HepG2 (cell line): ENCODE data around the gene AXIN2. TPM values are rescaled to one million over a fixed set of nuclear protein-coding genes. Genes with fewer than 3 reads are reported as not detected.

Source experiments
- ATAC-seq: fragments of 200-7000 bp; cut with Tn5 transposase; 3 replicates; pipeline ENCODE4 v1.9.1; 2020; ENCODE audit warnings: mild to moderate bottlenecking, moderate library complexity
- BruUV-seq: library from RNA; stranded (reverse); fragments of 400-500 nt; replicated peaks from 2 replicates; lab custom pipeline; 2021; lab: Mats Ljungman, UMichigan
- CTCF ChIA-PET: fragments of 300-600 bp; formaldehyde crosslinking; extraction: SDS; loops from one replicate; lab custom pipeline; 2021; ENCODE audit warnings: low total read pairs, inconsistent platforms, low intra/inter-chr PET ratio; lab: Yijun Ruan, JAX
- POLR2A ChIA-PET: fragments of 350-600 bp; sonication (Branson Sonifier 250); formaldehyde crosslinking; loops from one replicate; lab custom pipeline; 2020; ENCODE audit warnings: antibody characterized with exemption, inconsistent platforms; lab: Yijun Ruan, JAX
- DNase-seq: peaks from one replicate; pipeline ENCODE4 v3.0.0-alpha.2; 2015; ENCODE audit warnings: low spot score
- FAIRE-seq: peaks from 3 replicates; lab custom pipeline; 2011; peaks lifted over from hg19 to GRCh38; lab: Jason Lieb, UNC
- H2AFZ ChIP-seq: one replicate; pipeline ENCODE4 v1.6.1; 2011; ENCODE audit warnings: low read length, inconsistent platforms
- H3K27ac ChIP-seq: fragments of 300-600 bp; 3 replicates; pipeline ENCODE4 v1.8.0; 2011; ENCODE audit warnings: mixed run types, mild to moderate bottlenecking, mixed read lengths, low read length, inconsistent platforms; ENCODE audit not compliant: insufficient read depth; ENCODE audit errors: extremely low read length
- H3K27me3 ChIP-seq, 2 experiments: fragments of 200-600 bp in 1 of 2; 2 replicates in 1 of 2; 3 replicates in 1 of 2; pipeline versions ENCODE4 v1.6.0 to v1.8.0; 2011; ENCODE audit warnings: low read length in 2 of 2, mild to moderate bottlenecking in 2 of 2, moderate library complexity in 2 of 2, inconsistent platforms in 1 of 2; ENCODE audit not compliant: insufficient read depth in 2 of 2, control insufficient read depth in 1 of 2
- H3K36me3 ChIP-seq, 2 experiments: fragments of 200-600 bp in 1 of 2; replicated peaks in 1 of 2; 2 replicates in 1 of 2; 3 replicates in 1 of 2; pipeline versions ENCODE4 v1.5.1 to v1.8.0; 2011; ENCODE audit warnings: low read length in 2 of 2, inconsistent platforms in 1 of 2; ENCODE audit not compliant: insufficient read depth in 2 of 2, control insufficient read depth in 1 of 2
- H3K4me1 ChIP-seq: 2 replicates; pipeline ENCODE4 v1.5.1; 2012; ENCODE audit warnings: low read length, inconsistent platforms; ENCODE audit not compliant: insufficient read depth
- H3K4me2 ChIP-seq: 2 replicates; pipeline ENCODE4 v1.6.0; 2011; ENCODE audit warnings: low read depth, low read length, inconsistent platforms
- H3K4me3 ChIP-seq, 3 experiments: fragments of 200-600 bp in 1 of 3; sonication (generic), shearing (Covaris generic) in 1 of 3; replicated peaks in 1 of 3; 2 replicates each; pipeline ENCODE4 v1.5.1; 2011 to 2016; ENCODE audit warnings: low read length in 3 of 3, inconsistent platforms in 2 of 3, low read depth in 2 of 3, mild to moderate bottlenecking in 2 of 3, control low read depth in 1 of 3, mixed read lengths in 1 of 3; ENCODE audit not compliant: insufficient read depth in 1 of 3
- H3K79me2 ChIP-seq: one replicate; pipeline ENCODE4 v1.6.1; 2011; ENCODE audit warnings: low read length, inconsistent platforms; ENCODE audit not compliant: insufficient read depth
- H3K9ac ChIP-seq: 2 replicates; pipeline ENCODE4 v1.6.0; 2011; ENCODE audit warnings: mild to moderate bottlenecking, low read depth, low read length, inconsistent platforms; ENCODE audit not compliant: insufficient read depth
- H3K9me3 ChIP-seq: 2 replicates; pipeline ENCODE4 v1.5.1; 2012; ENCODE audit warnings: mild to moderate bottlenecking, low read length
- H4K20me1 ChIP-seq: 2 replicates; pipeline ENCODE4 v1.6.0; 2011; ENCODE audit warnings: inconsistent platforms, mild to moderate bottlenecking, low read length, moderate library complexity; ENCODE audit not compliant: insufficient read depth
- ZFP36L2 ChIP-seq: sonication (generic); formaldehyde crosslinking; IDR thresholded peaks from 2 replicates; pipeline ENCODE4 v1.4.0; 2020; ENCODE audit warnings: missing genetic modification reagents
- WGBS: methylation state at CpG from one replicate; pipeline ENCODE4 v1.1.6; 2017; ENCODE audit warnings: low lambda C conversion rate; 5-methylcytosine and 5-hydroxymethylcytosine counted together
- in situ Hi-C: cut with HindIII; loops from 2 replicates; pipeline ENCODE4 v1.10.0; 2017; ENCODE audit warnings: low pct_unique_long_range_greater_than_20kb; ENCODE audit not compliant: extremely low pct_ligation_motif_present
- intact Hi-C: fragments of 100-400 bp; cut with micrococcal nuclease; formaldehyde crosslinking; loops from one replicate; pipeline ENCODE4 v1.10.0; 2022; ENCODE audit not compliant: unreplicated experiment
- polyA plus RNA-seq, 8 experiments: library from polyadenylated mRNA; depleted of rRNA in 3 of 8; stranded (reverse) in 7 of 8; unstranded in 1 of 8; fragments of >200 nt; fragmentation: Illumina TruSeq in 4 of 8; extraction: Trizol in 4 of 8; gene quantifications; 2 replicates each; pipeline versions ENCODE4 v1.2.1 to v1.2.3, GENCODE V29; 2011 to 2016; ENCODE audit warnings: low read depth in 4 of 8, missing spikeins in 1 of 8, mixed read lengths in 1 of 8; ENCODE audit not compliant: insufficient read depth in 1 of 8
- total RNA-seq, 5 experiments: library from RNA; depleted of rRNA; stranded (reverse); fragments of >200 nt; fragmentation: Illumina TruSeq; extraction: Trizol; gene quantifications; 2 replicates each; pipeline ENCODE4 v1.2.3, GENCODE V29; 2016; ENCODE audit warnings: low read depth in 1 of 5
- TF ChIP-seq, protein P1 (sequence below): sonication (generic); formaldehyde crosslinking; IDR thresholded peaks from 2 replicates; pipeline ENCODE4 v1.5.0; 2020; ENCODE audit warnings: missing genetic modification reagents
- TF ChIP-seq, protein P2 (sequence below): sonication (generic); formaldehyde crosslinking; IDR thresholded peaks from 2 replicates; pipeline ENCODE4 v1.9.0; 2021; ENCODE audit warnings: missing genetic modification reagents, borderline replicate concordance
- TF ChIP-seq, protein P3 (sequence below): sonication (generic); formaldehyde crosslinking; IDR thresholded peaks from 2 replicates; pipeline ENCODE4 v1.5.0; 2020; ENCODE audit warnings: missing genetic modification reagents

AXIN2 gene
- total and polyA plus RNA-seq, 2 of the 13 experiments (the other 11 are each of a cell fraction or from before 2014, with no cell fraction given), result 58.6 to 63.4 TPM

DNA sequence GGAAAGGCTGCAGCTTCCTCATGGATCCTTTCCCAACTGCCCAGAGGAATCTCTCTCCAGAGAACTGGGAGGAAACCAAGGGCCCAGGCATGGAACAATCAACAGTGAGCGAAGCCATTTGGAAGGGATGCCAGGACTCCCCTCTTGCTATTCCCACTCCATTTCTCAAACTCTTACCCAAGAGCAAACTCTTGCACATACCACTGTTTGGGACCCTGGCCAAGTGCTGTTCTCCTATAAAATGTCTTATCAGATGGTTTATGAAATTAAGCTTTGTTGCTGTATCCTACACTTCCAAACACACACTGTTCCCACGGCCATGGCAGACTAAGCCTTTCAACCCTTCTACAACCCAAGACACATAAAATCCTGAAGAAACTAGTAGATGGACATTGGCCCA lies 48.3 kb upstream of the AXIN2 start:
- BruUV-seq, result no TSS peak
- Histone ChIP-seq H3K9ac (no peak overlapping the region), H2AFZ (no peak overlapping the region), H3K79me2 (no peaks in the 10 kb centered on the region), H3K4me1 (peaks cover 15% of the 10 kb centered on the region), H3K36me3 (no peaks in the 10 kb centered on the region)
- DNase-seq (no peak), ATAC-seq (no peak)
- CTCF ChIA-PET, result no interaction called here
- no peak for TF ChIP-seq ZFP36L2 (CRISPR knock-in tag)
- TF ChIP-seq, protein P1, sequence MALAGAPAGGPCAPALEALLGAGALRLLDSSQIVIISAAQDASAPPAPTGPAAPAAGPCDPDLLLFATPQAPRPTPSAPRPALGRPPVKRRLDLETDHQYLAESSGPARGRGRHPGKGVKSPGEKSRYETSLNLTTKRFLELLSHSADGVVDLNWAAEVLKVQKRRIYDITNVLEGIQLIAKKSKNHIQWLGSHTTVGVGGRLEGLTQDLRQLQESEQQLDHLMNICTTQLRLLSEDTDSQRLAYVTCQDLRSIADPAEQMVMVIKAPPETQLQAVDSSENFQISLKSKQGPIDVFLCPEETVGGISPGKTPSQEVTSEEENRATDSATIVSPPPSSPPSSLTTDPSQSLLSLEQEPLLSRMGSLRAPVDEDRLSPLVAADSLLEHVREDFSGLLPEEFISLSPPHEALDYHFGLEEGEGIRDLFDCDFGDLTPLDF, result no peak
- TF ChIP-seq, protein P2, sequence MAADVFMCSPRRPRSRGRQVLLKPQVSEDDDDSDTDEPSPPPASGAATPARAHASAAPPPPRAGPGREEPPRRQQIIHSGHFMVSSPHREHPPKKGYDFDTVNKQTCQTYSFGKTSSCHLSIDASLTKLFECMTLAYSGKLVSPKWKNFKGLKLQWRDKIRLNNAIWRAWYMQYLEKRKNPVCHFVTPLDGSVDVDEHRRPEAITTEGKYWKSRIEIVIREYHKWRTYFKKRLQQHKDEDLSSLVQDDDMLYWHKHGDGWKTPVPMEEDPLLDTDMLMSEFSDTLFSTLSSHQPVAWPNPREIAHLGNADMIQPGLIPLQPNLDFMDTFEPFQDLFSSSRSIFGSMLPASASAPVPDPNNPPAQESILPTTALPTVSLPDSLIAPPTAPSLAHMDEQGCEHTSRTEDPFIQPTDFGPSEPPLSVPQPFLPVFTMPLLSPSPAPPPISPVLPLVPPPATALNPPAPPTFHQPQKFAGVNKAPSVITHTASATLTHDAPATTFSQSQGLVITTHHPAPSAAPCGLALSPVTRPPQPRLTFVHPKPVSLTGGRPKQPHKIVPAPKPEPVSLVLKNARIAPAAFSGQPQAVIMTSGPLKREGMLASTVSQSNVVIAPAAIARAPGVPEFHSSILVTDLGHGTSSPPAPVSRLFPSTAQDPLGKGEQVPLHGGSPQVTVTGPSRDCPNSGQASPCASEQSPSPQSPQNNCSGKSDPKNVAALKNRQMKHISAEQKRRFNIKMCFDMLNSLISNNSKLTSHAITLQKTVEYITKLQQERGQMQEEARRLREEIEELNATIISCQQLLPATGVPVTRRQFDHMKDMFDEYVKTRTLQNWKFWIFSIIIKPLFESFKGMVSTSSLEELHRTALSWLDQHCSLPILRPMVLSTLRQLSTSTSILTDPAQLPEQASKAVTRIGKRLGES, result no peak
- TF ChIP-seq, protein P3, sequence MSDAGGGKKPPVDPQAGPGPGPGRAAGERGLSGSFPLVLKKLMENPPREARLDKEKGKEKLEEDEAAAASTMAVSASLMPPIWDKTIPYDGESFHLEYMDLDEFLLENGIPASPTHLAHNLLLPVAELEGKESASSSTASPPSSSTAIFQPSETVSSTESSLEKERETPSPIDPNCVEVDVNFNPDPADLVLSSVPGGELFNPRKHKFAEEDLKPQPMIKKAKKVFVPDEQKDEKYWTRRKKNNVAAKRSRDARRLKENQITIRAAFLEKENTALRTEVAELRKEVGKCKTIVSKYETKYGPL (CRISPR knock-in tag), result no peak
- TF ChIP-seq, all 625 proteins: peak for 0
- Histone ChIP-seq H3K27me3 (no peaks in the 10 kb centered on the region), H3K4me3 (no peak overlapping the region), H3K9me3 (no peaks in the 10 kb centered on the region), H3K27ac (no peak overlapping the region), H3K4me2 (no peak overlapping the region), H4K20me1 (no peaks in the 10 kb centered on the region)
- 59% methylated on average over 2 of the region's 2 CpGs for WGBS
- intact Hi-C loops (no loop called here), in situ Hi-C loops (no loop called here)
- POLR2A ChIA-PET, result no interaction called here
- no peak for FAIRE-seq
